CD14-positive monocyte (primary cell): Measurements from ENCODE around the gene MYO15B. TPM values are rescaled to one million over a fixed set of nuclear protein-coding genes. Genes with fewer than 3 reads are reported as not detected.

Experiments used
- DNase-seq, 3 donors: peaks; one replicate each; pipeline ENCODE4 v3.0.0-alpha.2; 2011 to 2022
- H2AFZ ChIP-seq: 2 replicates; pipeline ENCODE4 v1.6.0; 2012; ENCODE audit warnings: mild to moderate bottlenecking, low read depth, low read length, inconsistent platforms; ENCODE audit not compliant: insufficient read depth, poor library complexity, severe bottlenecking
- H3K27ac ChIP-seq, 2 donors: 1 replicate in 1 of 2; 2 replicates in 1 of 2; pipeline ENCODE4 v1.5.1; 2012 to 2013; ENCODE audit warnings: low read length in 2 of 2, control low read depth in 1 of 2, inconsistent platforms in 1 of 2, low read depth in 1 of 2, mild to moderate bottlenecking in 1 of 2
- H3K27me3 ChIP-seq, 2 donors: one replicate each; pipeline versions ENCODE4 v1.6.0 to v1.6.1; 2011 to 2013; ENCODE audit warnings: low read length in 2 of 2; ENCODE audit not compliant: control insufficient read depth in 2 of 2, insufficient read depth in 2 of 2
- H3K36me3 ChIP-seq, 2 donors: replicated peaks in 1 of 2; 1 replicate in 1 of 2; 2 replicates in 1 of 2; pipeline versions ENCODE4 v1.5.1 to v1.6.1; 2012 to 2013; ENCODE audit warnings: low read length in 2 of 2, control low read depth in 1 of 2, inconsistent platforms in 1 of 2, mild to moderate bottlenecking in 1 of 2; ENCODE audit not compliant: insufficient read depth in 2 of 2, control insufficient read depth in 1 of 2
- H3K4me1 ChIP-seq, 2 donors: 1 replicate in 1 of 2; 2 replicates in 1 of 2; pipeline versions ENCODE4 v1.5.1 to v1.6.1; 2012 to 2013; ENCODE audit warnings: low read length in 2 of 2, control low read depth in 1 of 2, inconsistent platforms in 1 of 2, mild to moderate bottlenecking in 1 of 2, moderate library complexity in 1 of 2; ENCODE audit not compliant: insufficient read depth in 2 of 2, control insufficient read depth in 1 of 2
- H3K4me2 ChIP-seq: replicated peaks from 2 replicates; pipeline ENCODE3; 2012; ENCODE audit warnings: low read length, moderate library complexity, mild to moderate bottlenecking; ENCODE audit not compliant: poor library complexity, severe bottlenecking; ENCODE audit errors: extremely low read depth
- H3K4me3 ChIP-seq, 3 experiments: fragments of 200-600 bp in 1 of 3; sonication (generic) in 1 of 3; replicated peaks in 1 of 3; 1 replicate in 2 of 3; 2 replicates in 1 of 3; pipeline ENCODE4 v1.5.1; 2011 to 2013; ENCODE audit warnings: low read length in 3 of 3, mild to moderate bottlenecking in 3 of 3, control low read depth in 2 of 3, low read depth in 2 of 3, inconsistent platforms in 1 of 3, moderate library complexity in 1 of 3
- H3K79me2 ChIP-seq: 2 replicates; pipeline ENCODE4 v1.6.0; 2012; ENCODE audit warnings: mild to moderate bottlenecking, control low read depth, inconsistent platforms, low read length, moderate library complexity; ENCODE audit not compliant: insufficient read depth
- H3K9ac ChIP-seq: 2 replicates; pipeline ENCODE4 v1.6.0; 2017; ENCODE audit warnings: low read length, mild to moderate bottlenecking; ENCODE audit not compliant: insufficient read depth, poor library complexity, severe bottlenecking
- H3K9me3 ChIP-seq, 2 donors: replicated peaks in 1 of 2; 1 replicate in 1 of 2; 2 replicates in 1 of 2; pipeline versions ENCODE4 v1.5.1 to v1.6.1; 2012 to 2013; ENCODE audit warnings: low read length in 2 of 2, control low read depth in 1 of 2; ENCODE audit not compliant: control insufficient read depth in 1 of 2, insufficient read depth in 1 of 2
- H4K20me1 ChIP-seq: 2 replicates; pipeline ENCODE4 v1.6.0; 2012; ENCODE audit warnings: mild to moderate bottlenecking, low read length, control low read depth, moderate library complexity; ENCODE audit not compliant: insufficient read depth
- H3K27ac Mint-ChIP-seq, 7 donors: one replicate each; pipeline ENCODE4 v1.8.0; 2020; ENCODE audit warnings: mild to moderate bottlenecking in 7 of 7, mixed read lengths in 7 of 7, moderate library complexity in 6 of 7, inconsistent platforms in 2 of 7
- H3K27me3 Mint-ChIP-seq, 3 donors: one replicate each; pipeline ENCODE4 v1.8.0; 2021 to 2022; ENCODE audit warnings: low read depth in 3 of 3, mild to moderate bottlenecking in 3 of 3, mixed read lengths in 3 of 3, moderate library complexity in 3 of 3, inconsistent platforms in 1 of 3
- H3K36me3 Mint-ChIP-seq, 2 donors: one replicate each; pipeline ENCODE4 v1.8.0; 2020; ENCODE audit warnings: mixed read lengths in 2 of 2, inconsistent platforms in 1 of 2, mild to moderate bottlenecking in 1 of 2
- H3K4me1 Mint-ChIP-seq: one replicate; pipeline ENCODE4 v1.8.0; 2020; ENCODE audit warnings: mild to moderate bottlenecking, mixed read lengths
- H3K4me3 Mint-ChIP-seq, 2 donors: one replicate each; pipeline ENCODE4 v1.8.0; 2020; ENCODE audit warnings: mild to moderate bottlenecking in 2 of 2, mixed read lengths in 2 of 2, moderate library complexity in 1 of 2
- H3K9me3 Mint-ChIP-seq, 7 donors: one replicate each; pipeline ENCODE4 v1.8.0; 2020 to 2022; ENCODE audit warnings: mixed read lengths in 7 of 7, mild to moderate bottlenecking in 6 of 7, moderate library complexity in 6 of 7, inconsistent platforms in 2 of 7
- CTCF ChIP-seq: fragments of 200-600 bp; IDR thresholded peaks from one replicate; pipeline ENCODE4 v1.8.0; 2022; ENCODE audit warnings: antibody characterized with exemption, mild to moderate bottlenecking
- WGBS: methylation state at CpG from one replicate; pipeline ENCODE4 v1.1.5; 2013; ENCODE audit warnings: missing lambda C conversion rate; ENCODE audit not compliant: insufficient coverage; 5-methylcytosine and 5-hydroxymethylcytosine counted together
- intact Hi-C, 2 donors: fragments of 100-400 bp; cut with micrococcal nuclease; formaldehyde crosslinking; loops; one replicate each; pipeline versions ENCODE4 v1.15.0 to v1.15.1; 2023
- polyA plus RNA-seq, 3 donors: library from polyadenylated mRNA; depleted of rRNA in 1 of 3; unstranded in 2 of 3; stranded (reverse) in 1 of 3; fragments of 300-500 nt in 2 of 3; fragments of >200 nt in 1 of 3; fragmentation: Illumina TruSeq in 2 of 3; gene quantifications; 1 replicate in 2 of 3; 2 replicates in 1 of 3; pipeline ENCODE4 v1.2.3, GENCODE V29; 2012 to 2021

Gene MYO15B
- polyA plus RNA-seq, 3 donors = 0.17 to 596 (median 0.62) TPM

- Mint-ChIP-seq H3K27me3 (peaks cover 0 to 2% (median 0%) of the 10 kb centered on the region in 3 donors), H3K4me1 (no peaks in the 10 kb centered on the region), H3K9me3 (no peaks in the 10 kb centered on the region), H3K27ac (no peak overlapping the region), H3K36me3 (peaks cover 44 to 76% of the 10 kb centered on the region in 2 donors), H3K4me3 (no peak overlapping the region)
- no peaks in the 10 kb centered on the region for H3K9me3 ChIP-seq
- no peak overlapping the region for H3K4me3 ChIP-seq
- H3K27ac ChIP-seq = no peak overlapping the region
- DNase-seq = no peak
- no peaks in the 10 kb centered on the region for H4K20me1 ChIP-seq
- TF ChIP-seq CTCF = no peak
- no peaks in the 10 kb centered on the region for H3K79me2 ChIP-seq
- no peak overlapping the region for H2AFZ ChIP-seq
- no peaks in the 10 kb centered on the region for H3K4me1 ChIP-seq
- H3K36me3 ChIP-seq = peaks cover 77 to 83% of the 10 kb centered on the region in 2 donors
- no peak overlapping the region for H3K9ac ChIP-seq
- no peaks in the 10 kb centered on the region for H3K27me3 ChIP-seq
- WGBS = 92% methylated on average over 25 of the region's 27 CpGs
- no peak overlapping the region for H3K4me2 ChIP-seq
- intact Hi-C loops = no loop called here
Observed at GRCh38 chr17:75612906-75613626, 25.5 kb downstream of the MYO15B start.

GRCh38 chr17:75614006-75614405 is 26.4 kb downstream of the MYO15B start:
- Histone ChIP-seq H2AFZ (no peak overlapping the region), H4K20me1 (no peaks in the 10 kb centered on the region), H3K4me2 (no peak overlapping the region), H3K27me3 (no peaks in the 10 kb centered on the region), H3K4me3 (no peak overlapping the region), H3K9me3 (no peaks in the 10 kb centered on the region), H3K36me3 (peaks cover 86 to 92% of the 10 kb centered on the region in 2 donors), H3K4me1 (no peaks in the 10 kb centered on the region), H3K27ac (no peak overlapping the region), H3K9ac (no peak overlapping the region), H3K79me2 (no peaks in the 10 kb centered on the region)
- intact Hi-C loops = no loop called here
- Mint-ChIP-seq H3K9me3 (no peaks in the 10 kb centered on the region), H3K4me3 (no peak overlapping the region), H3K27me3 (peaks cover 0 to 2% (median 0%) of the 10 kb centered on the region in 3 donors), H3K4me1 (no peaks in the 10 kb centered on the region), H3K27ac (no peak overlapping the region), H3K36me3 (peaks cover 53 to 85% of the 10 kb centered on the region in 2 donors)
- no peak for TF ChIP-seq CTCF
- no peak for DNase-seq
- WGBS = 97% methylated on average over 12 of the region's 12 CpGs
